Retinal pigment epithelial cell (primary cell): ENCODE measurements around the gene RAB4B.

Experiments
- DNase-seq: peaks from one replicate; pipeline ENCODE4 v3.0.0-alpha.2; 2010; ENCODE audit warnings: low read depth
- H3K4me3 ChIP-seq: 2 replicates; pipeline ENCODE4 v1.5.1; 2011; ENCODE audit warnings: mild to moderate bottlenecking, low read length, control low read depth, moderate library complexity
- CTCF ChIP-seq: conservative IDR thresholded peaks from 2 replicates; pipeline ENCODE4 v1.5.1; 2011; ENCODE audit warnings: low read depth, low read length, control low read depth, inconsistent platforms

Gene RAB4B

DNA sequence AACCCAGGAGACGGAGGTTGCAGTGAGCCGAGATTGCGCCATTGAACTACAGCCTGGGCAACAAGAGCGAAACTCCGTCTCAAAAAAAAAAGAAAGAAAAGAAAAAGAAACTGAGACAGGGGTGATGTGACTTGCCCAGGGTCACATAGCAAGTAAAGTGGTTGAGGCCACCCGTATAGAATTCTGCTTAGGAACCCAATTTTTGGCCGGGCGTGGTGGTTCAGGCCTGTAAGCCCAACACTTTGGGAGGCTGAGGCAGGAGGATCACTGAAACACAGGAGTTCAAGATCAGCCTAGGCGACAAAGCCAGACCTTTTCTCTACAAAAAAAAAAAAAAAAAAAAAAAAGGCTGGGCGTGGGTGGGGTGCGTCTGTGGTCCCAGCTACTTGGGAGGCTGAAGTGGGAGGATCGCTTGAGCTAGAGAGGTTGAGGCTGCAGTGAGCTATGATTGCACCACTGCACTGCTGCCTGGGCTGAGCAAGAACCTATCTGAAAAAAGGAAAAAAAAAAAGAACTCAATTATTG, 25.7 kb upstream of the RAB4B start:
- peak overlapping the region; percentile 92 for H3K4me3 ChIP-seq
- DNase-seq: no peak
- TF ChIP-seq CTCF: no peak

DNA sequence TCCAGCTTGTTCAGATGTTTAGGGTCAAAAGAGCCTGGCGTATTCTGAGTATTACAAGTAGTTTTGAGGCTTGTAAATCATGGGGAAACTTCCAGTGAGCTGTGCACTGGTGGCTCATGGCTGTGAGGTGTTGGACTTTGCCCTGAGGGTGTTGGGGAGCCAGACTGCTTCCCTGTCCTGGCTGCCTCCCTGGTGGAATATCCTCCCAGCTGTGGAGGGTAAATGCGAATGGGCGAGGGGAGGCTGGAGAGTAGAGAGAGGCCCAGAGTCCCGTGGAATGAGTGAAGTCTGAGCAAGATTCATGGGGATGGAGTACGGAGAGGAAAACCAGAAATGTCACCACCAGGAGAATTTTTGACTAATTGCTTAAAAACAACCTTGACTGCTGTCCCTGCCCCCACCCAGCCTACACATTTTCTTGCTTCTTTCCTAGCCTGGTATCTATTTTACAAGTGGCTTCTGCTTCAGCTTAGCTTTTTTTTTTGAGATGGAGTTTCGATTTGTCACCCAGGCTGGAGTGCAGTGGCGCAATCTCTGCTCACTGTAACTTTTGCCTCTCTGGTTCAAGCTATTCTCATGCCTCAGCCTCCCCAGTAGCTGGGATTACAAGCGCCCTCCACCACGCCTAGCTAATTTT, 23.3 kb upstream of the RAB4B start:
- DNase-seq: no peak
- TF ChIP-seq CTCF: no peak
- no peak overlapping the region for H3K4me3 ChIP-seq

GRCh38 chr19:40755248-40755624, 22.8 kb upstream of the RAB4B start:
- no peak overlapping the region for H3K4me3 ChIP-seq
- no peak for TF ChIP-seq CTCF
- no peak for DNase-seq

GRCh38 chr19:40755791-40756190, 22.3 kb upstream of the RAB4B start:
- no peak overlapping the region for H3K4me3 ChIP-seq
- no peak for DNase-seq
- no peak for TF ChIP-seq CTCF

- TF ChIP-seq CTCF: no peak
- H3K4me3 ChIP-seq: no peak overlapping the region
- DNase-seq: no peak
Measured at GRCh38 chr19:40756502-40757110, 21.4 kb upstream of the RAB4B start.

- H3K4me3 ChIP-seq: no peak overlapping the region
- TF ChIP-seq CTCF: no peak
- no peak for DNase-seq
Measured at GRCh38 chr19:40758491-40758890, 19.6 kb upstream of the RAB4B start.

DNA sequence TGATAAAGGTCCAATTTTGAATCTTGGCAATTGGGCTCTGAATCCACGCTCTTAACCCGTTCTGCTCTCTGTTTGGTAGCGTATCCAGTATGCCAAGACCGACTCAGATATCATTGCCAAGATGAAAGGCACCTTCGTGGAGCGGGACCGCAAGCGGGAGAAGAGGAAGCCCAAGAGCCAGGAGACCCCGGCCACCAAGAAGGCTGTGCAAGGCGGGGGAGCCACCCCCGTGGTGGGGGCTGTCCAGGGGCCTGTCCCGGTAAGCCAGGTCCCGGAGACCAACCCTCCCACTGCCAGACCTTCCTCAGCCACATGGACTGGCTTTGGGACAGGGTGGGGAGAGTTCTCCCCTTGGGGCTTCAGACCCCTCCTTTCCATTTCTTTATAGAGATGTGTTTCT, 18.7 kb upstream of the RAB4B start:
- no peak overlapping the region for H3K4me3 ChIP-seq
- no peak for TF ChIP-seq CTCF
- no peak for DNase-seq
